ENCODE data around the gene KCNH1.

KCNH1 gene

GRCh38 chr1:210901981-210902770, 231.8 kb downstream of the KCNH1 start:
- in situ Hi-C loops (cut with MboI; ENCODE audit: low pct_unique_long_range_greater_than_20kb, low sequenced_read_pairs), result no loop called here

GRCh38 chr1:210900820-210901219, 233.1 kb downstream of the KCNH1 start:
- DNase-seq, result no peak
- in situ Hi-C loops (cut with MboI; ENCODE audit: low pct_unique_long_range_greater_than_20kb, low sequenced_read_pairs), result no loop called here

More at GRCh38 chr1:210901981-210902770, 231.8 kb downstream of the KCNH1 start:
- no peak for DNase-seq

- in situ Hi-C loops (cut with MboI; ENCODE audit: low pct_unique_long_range_greater_than_20kb, low sequenced_read_pairs), result no loop called here
- no peak for DNase-seq
Measured at GRCh38 chr1:210900079-210900478, 233.9 kb downstream of the KCNH1 start.

GRCh38 chr1:210899676-210900075, 234.3 kb downstream of the KCNH1 start:
- in situ Hi-C loops (cut with MboI; ENCODE audit: low pct_unique_long_range_greater_than_20kb, low sequenced_read_pairs), result no loop called here
- DNase-seq, result no peak

GRCh38 chr1:210898473-210898872, 235.5 kb downstream of the KCNH1 start:
- DNase-seq, result no peak
- in situ Hi-C loops (cut with MboI; ENCODE audit: low pct_unique_long_range_greater_than_20kb, low sequenced_read_pairs), result no loop called here

GRCh38 chr1:210883821-210884220, 250.1 kb downstream of the KCNH1 start:
- in situ Hi-C loops (cut with MboI; ENCODE audit: low pct_unique_long_range_greater_than_20kb, low sequenced_read_pairs), result no loop called here
- no peak for DNase-seq

- in situ Hi-C loops (cut with MboI; ENCODE audit: low pct_unique_long_range_greater_than_20kb, low sequenced_read_pairs), result no loop called here
- DNase-seq, result no peak
Measured at GRCh38 chr1:210882414-210883221, 251.3 kb downstream of the KCNH1 start.

- no peak for DNase-seq
- in situ Hi-C loops (cut with MboI; ENCODE audit: low pct_unique_long_range_greater_than_20kb, low sequenced_read_pairs), result no loop called here
Measured at GRCh38 chr1:210878564-210878963, 255.4 kb downstream of the KCNH1 start.

- DNase-seq, result no peak
- in situ Hi-C loops (cut with MboI; ENCODE audit: low pct_unique_long_range_greater_than_20kb, low sequenced_read_pairs), result no loop called here
Measured at GRCh38 chr1:210876275-210876674, 257.7 kb downstream of the KCNH1 start.

- in situ Hi-C loops (cut with MboI; ENCODE audit: low pct_unique_long_range_greater_than_20kb, low sequenced_read_pairs), result no loop called here
Measured at GRCh38 chr1:210866532-210866931, 267.4 kb downstream of the KCNH1 start.

GRCh38 chr1:210857705-210858104, 276.2 kb downstream of the KCNH1 start:
- DNase-seq, result no peak
- in situ Hi-C loops (cut with MboI; ENCODE audit: low pct_unique_long_range_greater_than_20kb, low sequenced_read_pairs), result no loop called here

More at GRCh38 chr1:210866532-210866931, 267.4 kb downstream of the KCNH1 start:
- DNase-seq, result no peak

- no peak for DNase-seq
- in situ Hi-C loops (cut with MboI; ENCODE audit: low pct_unique_long_range_greater_than_20kb, low sequenced_read_pairs), result no loop called here
Measured at GRCh38 chr1:210857146-210857663, 276.7 kb downstream of the KCNH1 start.

GRCh38 chr1:210855440-210855839, 278.5 kb downstream of the KCNH1 start:
- no peak for DNase-seq
- in situ Hi-C loops (cut with MboI; ENCODE audit: low pct_unique_long_range_greater_than_20kb, low sequenced_read_pairs), result no loop called here

GRCh38 chr1:210853276-210853675, 280.7 kb downstream of the KCNH1 start:
- DNase-seq, result no peak
- in situ Hi-C loops (cut with MboI; ENCODE audit: low pct_unique_long_range_greater_than_20kb, low sequenced_read_pairs), result no loop called here

- in situ Hi-C loops (cut with MboI; ENCODE audit: low pct_unique_long_range_greater_than_20kb, low sequenced_read_pairs), result no loop called here
- no peak for DNase-seq
Measured at GRCh38 chr1:210850556-210850955, 283.4 kb downstream of the KCNH1 start.

GRCh38 chr1:210848474-210848873, 285.5 kb downstream of the KCNH1 start:
- DNase-seq, result no peak
- in situ Hi-C loops (cut with MboI; ENCODE audit: low pct_unique_long_range_greater_than_20kb, low sequenced_read_pairs), result no loop called here

GRCh38 chr1:210841926-210842625, 291.9 kb downstream of the KCNH1 start:
- in situ Hi-C loops (cut with MboI; ENCODE audit: low pct_unique_long_range_greater_than_20kb, low sequenced_read_pairs), result no loop called here

GRCh38 chr1:210830034-210831028, 303.6 kb downstream of the KCNH1 start:
- DNase-seq, result no peak
- in situ Hi-C loops (cut with MboI; ENCODE audit: low pct_unique_long_range_greater_than_20kb, low sequenced_read_pairs), result no loop called here

More at GRCh38 chr1:210841926-210842625, 291.9 kb downstream of the KCNH1 start:
- DNase-seq, result no peak
